Left ventricle myocardium inferior (tissue), 1 donor: Measurements from ENCODE around the gene DGKQ. TPM values are rescaled to one million over a fixed set of nuclear protein-coding genes. Genes with fewer than 3 reads are reported as not detected.
A peak's percentile ranks its signal among the peaks of the same experiment; 100 is the strongest.
"Not testable (repeated sequence)": the region's sequence is repeated elsewhere in the genome, so short reads cannot be mapped to it uniquely, and the experiment has no call there.

ENCODE experiments used
- DNase-seq: peaks from one replicate; pipeline ENCODE4 v3.0.0-alpha.2; 2020
- H3K27ac ChIP-seq: fragments of 200-600 bp; replicated peaks from 2 replicates; pipeline ENCODE4 v1.8.0; 2021
- H3K27me3 ChIP-seq: fragments of 200-600 bp; 2 replicates; pipeline ENCODE4 v1.8.0; 2021; ENCODE audit warnings: low read depth
- H3K36me3 ChIP-seq: fragments of 200-600 bp; 2 replicates; pipeline ENCODE4 v1.8.0; 2021
- H3K4me1 ChIP-seq: fragments of 200-600 bp; 2 replicates; pipeline ENCODE4 v1.8.0; 2021
- H3K4me3 ChIP-seq: fragments of 200-600 bp; 2 replicates; pipeline ENCODE4 v1.8.0; 2021; ENCODE audit warnings: mild to moderate bottlenecking, moderate library complexity
- H3K9me3 ChIP-seq: fragments of 200-600 bp; replicated peaks from 2 replicates; pipeline ENCODE4 v1.8.0; 2021
- CTCF ChIP-seq: fragments of 200-600 bp; IDR thresholded peaks from 2 replicates; pipeline ENCODE4 v1.8.0; 2021; ENCODE audit warnings: antibody characterized with exemption, mild to moderate bottlenecking, borderline replicate concordance
- intact Hi-C: fragments of 100-400 bp; cut with micrococcal nuclease; formaldehyde crosslinking; loops from one replicate; pipeline ENCODE4 v1.11.0; 2022
- total RNA-seq: library from RNA; stranded (reverse); fragmentation: NEBNext Ultra II Directional; extraction: Animal tissue kit (Norgen Biotek cat#: 25700); gene quantifications from one replicate; pipeline ENCODE4 v1.2.1, GENCODE V29; 2021
- donor health status: DM: no; HTN: yes; CAD: no; lungs with severe emphysema.

The DGKQ gene
- total RNA-seq, 1 donor from 2014 or later: 3.5 TPM

GRCh38 chr4:946103-946450 is 27.3 kb downstream of the DGKQ start:
- H3K4me3 ChIP-seq: no peak overlapping the region
- peaks cover 8% of the 10 kb centered on the region for H3K36me3 ChIP-seq
- no peak for DNase-seq
- TF ChIP-seq CTCF: no peak
- peaks cover 7% of the 10 kb centered on the region for H3K4me1 ChIP-seq
- H3K27me3 ChIP-seq: no peaks in the 10 kb centered on the region
- no peak overlapping the region for H3K27ac ChIP-seq
- H3K9me3 ChIP-seq: no peaks in the 10 kb centered on the region
- intact Hi-C loops: no loop called here

GRCh38 chr4:945274-946102 is 27.9 kb downstream of the DGKQ start:
- Histone ChIP-seq H3K36me3 (peaks cover 8% of the 10 kb centered on the region), H3K27me3 (no peaks in the 10 kb centered on the region), H3K27ac (no peak overlapping the region), H3K9me3 (no peaks in the 10 kb centered on the region), H3K4me3 (no peak overlapping the region), H3K4me1 (peaks cover 7% of the 10 kb centered on the region)
- no peak for TF ChIP-seq CTCF
- intact Hi-C loops: no loop called here
- DNase-seq: no peak

GRCh38 chr4:939508-939907 is 33.9 kb downstream of the DGKQ start:
- H3K27me3 ChIP-seq, H3K9me3 ChIP-seq, H3K36me3 ChIP-seq, H3K4me1 ChIP-seq, H3K4me3 ChIP-seq, H3K27ac ChIP-seq, DNase-seq, intact Hi-C loops: not testable (repeated sequence)

- H3K9me3 ChIP-seq: no peaks in the 10 kb centered on the region
- H3K4me1 ChIP-seq: peaks cover 59% of the 10 kb centered on the region
- intact Hi-C loops: no loop called here
- no peak for TF ChIP-seq CTCF
- peak overlapping the region; percentile 99 for H3K4me3 ChIP-seq
- no peaks in the 10 kb centered on the region for H3K27me3 ChIP-seq
- no peaks in the 10 kb centered on the region for H3K36me3 ChIP-seq
- no peak for DNase-seq
- H3K27ac ChIP-seq: peak overlapping the region; percentile 93
Measured at GRCh38 chr4:932713-933070, 40.7 kb downstream of the DGKQ start.

- TF ChIP-seq CTCF: peak; percentile 28
- Histone ChIP-seq H3K4me3 (peak within 1 kb of the TSS; percentile 99), H3K4me1 (peaks cover 59% of the 10 kb centered on the region), H3K27ac (peak within 1 kb of the TSS; percentile 93), H3K27me3 (no peaks in the 10 kb centered on the region), H3K9me3 (no peaks in the 10 kb centered on the region), H3K36me3 (no peaks in the 10 kb centered on the region)
- intact Hi-C loops: no loop called here
- peak; percentile 95 for DNase-seq
Measured at GRCh38 chr4:931960-932712, 41.2 kb downstream of the DGKQ start, which contains the start of the genes GAK and TMEM175. Gene GAK, minus strand, starts transcription at chr4:932316. Its CDS starts 129 bp downstream, at chr4:932187. Gene TMEM175, plus strand, starts transcription at chr4:932460. Its CDS starts 15,280 bp downstream, at chr4:947740.
